Iris pigment epithelial cell (primary cell): ENCODE measurements around the gene TNC.
"Not testable (repeated sequence)": the region's sequence is repeated elsewhere in the genome, so short reads cannot be mapped to it uniquely, and the experiment has no call there.

Source experiments
- DNase-seq: peaks from one replicate; pipeline ENCODE4 v3.0.0-alpha.2; 2011; ENCODE audit warnings: low read depth

Gene TNC

DNA sequence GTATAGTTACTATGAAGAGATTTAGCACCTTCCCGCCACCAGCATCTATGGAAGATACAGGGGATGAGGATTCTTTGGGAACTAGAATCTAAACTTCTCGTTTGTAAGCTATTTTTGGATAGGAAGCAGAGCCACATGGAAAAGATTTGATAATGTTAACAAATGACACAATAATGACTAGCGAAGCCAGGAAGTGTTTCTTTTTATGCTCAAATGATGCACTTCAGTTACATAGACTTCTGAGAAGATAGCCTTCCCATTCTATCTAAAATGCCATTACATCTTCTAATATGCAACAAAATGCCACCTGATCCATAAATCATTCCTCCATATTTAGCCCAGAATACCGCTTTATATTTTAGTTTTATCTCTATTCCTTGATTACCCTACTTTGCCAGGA lies 17.0 kb upstream of the TNC start:
- DNase-seq = no peak

DNA sequence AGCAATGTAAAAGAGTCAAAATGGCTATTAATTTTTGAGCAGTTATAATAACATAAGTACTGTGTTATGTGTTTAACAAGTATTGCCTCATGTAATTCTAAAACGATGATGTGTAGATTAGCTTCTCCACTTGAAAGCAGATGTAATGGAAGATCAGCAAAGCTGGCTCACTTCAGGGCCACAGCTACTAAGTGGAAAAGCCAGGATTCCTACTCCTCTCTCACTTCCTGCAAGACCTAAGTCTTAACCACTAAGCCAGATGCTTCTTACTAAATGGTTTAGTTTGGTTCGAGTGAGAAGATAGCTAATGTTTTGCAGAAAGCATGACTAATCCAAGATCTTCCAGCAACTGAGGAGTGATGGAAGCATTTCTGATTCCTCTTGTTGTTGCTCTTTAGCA lies 15.7 kb upstream of the TNC start:
- peak; percentile 90 for DNase-seq

DNA sequence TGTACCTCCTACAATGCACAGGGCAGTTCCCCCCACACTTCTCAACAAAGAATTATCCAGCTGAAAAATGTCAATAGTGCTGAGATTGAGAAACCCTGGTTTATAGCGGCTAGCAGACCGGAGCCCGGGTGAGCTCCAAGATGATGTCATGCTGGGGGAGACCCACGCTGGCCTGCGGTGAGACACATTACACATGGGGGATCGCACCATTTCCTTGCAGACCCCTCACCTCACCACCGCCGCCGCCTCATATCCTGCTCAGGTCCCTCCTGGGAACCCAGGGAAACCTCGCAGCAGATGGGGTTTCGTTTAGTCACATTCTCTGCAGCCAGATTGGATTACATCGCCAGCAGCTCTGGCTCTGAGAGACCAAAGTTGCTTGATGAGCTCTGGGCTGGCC lies 14.7 kb upstream of the TNC start:
- DNase-seq = peak; percentile 40

DNA sequence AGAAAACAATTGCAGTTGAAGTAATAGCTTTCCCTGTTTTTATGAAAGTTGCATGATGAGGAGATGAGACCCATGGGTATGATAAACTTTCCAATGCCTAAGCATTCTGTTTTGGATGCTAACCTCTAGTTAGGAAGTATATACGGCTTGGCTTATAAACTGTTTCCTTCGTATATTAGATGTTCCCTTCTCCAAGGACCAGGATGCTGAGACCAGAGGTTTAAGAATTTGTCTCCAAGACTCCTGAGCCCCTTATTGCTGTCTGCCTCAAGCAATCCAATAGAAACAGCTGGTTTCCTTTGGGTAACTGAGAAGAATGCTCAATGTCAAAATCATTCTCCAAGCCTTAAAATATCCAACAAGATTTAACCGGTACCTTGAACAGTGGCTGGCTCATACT lies 12.2 kb upstream of the TNC start:
- DNase-seq = no peak

DNA sequence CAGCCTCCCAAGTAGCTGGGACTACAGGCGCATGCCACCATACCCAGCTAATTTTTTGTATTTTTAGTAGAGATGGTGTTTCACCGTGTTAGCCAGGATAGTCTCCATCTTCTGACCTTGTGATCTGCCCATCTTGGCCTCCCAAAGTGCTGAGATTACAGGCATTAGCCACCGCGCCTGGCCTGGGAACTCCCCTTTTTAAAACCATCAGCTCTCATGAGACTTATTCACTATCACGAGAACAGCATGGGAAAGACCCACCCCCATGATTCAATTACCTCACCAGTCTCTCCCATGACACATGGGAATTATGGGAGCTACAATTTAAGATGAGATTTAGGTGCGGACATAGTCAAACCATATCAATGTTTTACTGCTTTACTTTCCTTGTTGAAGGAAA lies 10.8 kb upstream of the TNC start:
- DNase-seq = not testable (repeated sequence)

DNA sequence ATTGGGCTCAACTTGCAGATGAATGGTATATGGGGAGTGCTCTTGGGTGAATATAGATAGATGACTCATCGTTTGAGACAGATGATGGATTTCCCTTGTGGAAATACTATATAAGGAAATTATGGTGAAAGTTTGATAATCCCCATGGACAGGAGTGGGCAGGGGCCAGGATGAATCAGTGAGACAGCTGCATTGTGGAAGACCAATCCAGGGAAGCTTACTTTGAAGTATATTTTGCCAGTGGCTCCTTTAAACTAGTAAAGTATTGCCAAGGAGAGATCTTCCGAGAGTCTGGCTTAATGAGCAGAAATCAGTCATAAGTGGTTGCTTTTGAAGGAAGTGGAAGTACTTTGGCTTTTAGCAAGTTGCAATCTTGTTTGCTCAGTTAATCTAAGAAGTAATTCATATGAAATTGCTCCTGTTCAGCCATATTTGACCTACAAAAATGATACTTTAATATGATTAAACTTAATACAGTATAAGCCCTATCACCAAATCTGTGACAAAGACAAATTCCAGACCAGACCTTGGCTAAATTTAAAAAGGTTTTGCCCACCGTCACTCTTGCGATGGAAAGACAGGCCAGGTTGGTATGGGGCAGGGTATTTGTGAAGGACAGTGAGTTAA lies 9.3 kb upstream of the TNC start:
- peak; percentile 62 for DNase-seq

DNA sequence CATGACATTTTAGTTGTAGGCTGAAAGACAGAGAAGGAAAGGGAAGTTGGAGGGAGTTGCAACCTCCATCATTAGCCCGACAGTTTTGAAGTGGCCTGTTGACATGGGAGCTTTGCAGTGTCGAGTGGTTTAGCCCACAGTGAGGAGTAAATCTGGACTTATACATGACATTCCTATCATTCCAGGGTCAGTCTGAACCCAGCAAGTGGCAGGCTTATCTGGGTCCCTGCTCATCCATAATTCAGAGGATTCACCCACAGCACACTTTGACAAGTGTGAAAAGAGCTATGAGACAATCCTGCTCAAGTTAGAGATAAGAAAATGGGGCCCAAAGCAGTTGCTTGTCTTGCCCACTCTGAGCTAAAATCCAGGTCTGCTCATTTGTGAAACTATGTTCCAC lies 8.4 kb upstream of the TNC start:
- no peak for DNase-seq

DNA sequence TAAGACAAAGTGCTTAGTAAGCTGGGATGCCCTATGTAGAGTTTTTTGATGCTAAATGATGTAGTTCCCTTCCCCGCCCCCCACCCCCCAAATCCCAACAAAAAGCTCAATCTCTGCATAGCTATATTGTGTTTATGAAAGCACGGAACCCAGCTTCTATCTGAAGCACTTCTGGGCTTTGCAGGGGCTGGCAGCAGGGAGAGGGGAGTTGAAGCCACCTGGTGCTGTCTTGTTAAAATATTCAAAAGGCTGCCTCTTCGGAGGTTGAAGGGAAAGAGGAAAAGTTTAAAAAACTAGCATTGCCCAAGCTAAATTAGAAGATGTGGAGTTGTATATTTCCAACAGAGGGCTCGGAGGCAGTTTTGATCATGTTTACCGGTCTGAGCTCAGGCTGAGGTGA lies 5.0 kb upstream of the TNC start:
- DNase-seq = no peak

DNA sequence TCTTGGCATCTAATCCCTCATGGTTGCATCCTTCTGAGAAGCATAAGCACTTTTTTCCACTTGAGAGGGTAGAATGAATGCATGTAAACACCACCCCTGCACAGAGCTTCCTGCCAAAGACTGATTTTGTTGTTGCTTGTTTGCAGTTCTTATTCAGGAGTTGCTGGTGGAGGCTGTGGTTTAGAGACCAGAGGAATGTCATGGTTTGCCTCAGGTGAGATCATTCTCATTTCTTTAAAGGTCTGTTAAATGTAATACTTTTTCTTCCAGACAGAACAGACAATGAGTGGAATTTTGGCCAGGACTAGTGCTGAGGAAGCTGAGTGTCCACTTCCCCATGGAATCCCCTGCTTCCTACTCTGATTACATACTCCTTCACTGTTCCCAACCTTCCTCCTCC lies 3.2 kb upstream of the TNC start:
- peak; percentile 65 for DNase-seq

DNA sequence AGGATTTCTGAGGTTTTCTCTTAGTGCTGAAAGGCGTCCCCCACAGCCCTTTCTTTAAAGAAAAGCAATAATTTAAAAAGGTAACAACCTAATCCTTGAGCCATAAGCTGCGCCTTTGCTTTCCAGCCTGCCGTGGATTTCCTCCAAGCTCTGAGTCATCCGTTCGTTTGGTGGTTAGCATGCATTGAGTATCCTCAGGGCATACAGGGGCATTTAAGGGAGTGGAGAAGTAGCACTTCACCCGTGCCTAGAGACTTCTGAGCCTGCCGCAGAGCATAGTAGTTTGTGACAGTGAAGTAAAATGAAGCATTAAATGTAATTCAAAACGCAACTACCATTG lies 892 bp upstream of the TNC start:
- peak; percentile 89 for DNase-seq

DNA sequence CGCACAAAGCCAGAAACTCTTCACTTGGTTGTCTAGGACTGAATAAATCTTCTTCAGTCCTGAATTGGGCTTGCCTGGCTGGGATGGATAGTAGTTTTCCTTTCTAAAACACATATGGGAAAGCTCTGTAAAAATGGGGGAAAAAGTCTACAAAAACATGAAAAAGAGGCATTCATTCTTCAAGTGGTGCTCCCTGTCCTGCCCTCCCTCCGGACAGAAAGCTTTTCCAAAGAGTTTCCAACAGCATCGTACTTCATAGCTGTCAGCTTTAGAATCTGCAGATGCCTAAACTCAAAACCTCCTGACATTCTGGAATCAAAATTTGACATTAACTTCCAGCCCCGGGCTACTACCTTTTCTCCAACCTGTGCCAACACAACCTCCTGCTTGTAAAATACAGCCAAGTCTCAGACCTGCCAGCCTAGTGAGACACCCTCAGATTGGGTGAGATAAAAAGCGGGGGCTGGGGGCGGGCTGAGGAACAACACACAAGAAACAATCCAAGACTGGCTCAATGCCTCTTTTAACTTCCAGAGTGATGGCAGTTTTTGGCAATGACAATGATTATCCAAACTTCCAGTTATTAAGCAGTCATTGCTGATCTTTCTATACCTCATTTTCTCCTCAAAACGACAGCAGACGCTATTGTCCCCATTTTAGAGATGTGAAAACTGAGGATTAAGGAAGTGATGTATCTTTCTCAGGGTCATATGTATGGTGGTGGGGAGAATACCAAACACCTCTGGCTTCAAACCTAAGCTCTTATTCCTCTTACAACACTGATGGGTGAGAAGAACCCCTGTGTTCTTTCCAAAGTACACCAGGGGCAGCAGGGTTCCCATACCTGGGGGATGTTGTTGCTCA lies 1.3 kb downstream of the TNC start:
- DNase-seq = no peak

DNA sequence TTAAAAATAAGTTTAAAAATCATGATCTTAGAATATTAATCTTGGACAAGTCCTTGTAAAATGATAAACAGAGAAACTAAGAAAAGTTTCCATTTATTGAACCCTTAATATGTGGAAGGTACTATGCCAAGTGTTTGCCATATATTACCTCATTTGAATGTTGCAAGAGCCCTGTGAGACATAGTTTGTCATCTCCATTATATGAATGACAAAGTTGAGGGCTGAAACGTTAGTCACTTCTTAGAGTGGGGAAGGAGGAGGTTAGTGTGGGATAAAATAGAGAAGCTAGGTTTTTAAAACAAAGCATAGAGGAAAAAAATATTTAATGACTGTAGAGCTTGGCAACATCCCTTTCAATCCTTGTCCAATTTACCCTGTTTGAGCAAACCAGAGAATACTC lies 2.0 kb downstream of the TNC start:
- DNase-seq = peak; percentile 37

DNA sequence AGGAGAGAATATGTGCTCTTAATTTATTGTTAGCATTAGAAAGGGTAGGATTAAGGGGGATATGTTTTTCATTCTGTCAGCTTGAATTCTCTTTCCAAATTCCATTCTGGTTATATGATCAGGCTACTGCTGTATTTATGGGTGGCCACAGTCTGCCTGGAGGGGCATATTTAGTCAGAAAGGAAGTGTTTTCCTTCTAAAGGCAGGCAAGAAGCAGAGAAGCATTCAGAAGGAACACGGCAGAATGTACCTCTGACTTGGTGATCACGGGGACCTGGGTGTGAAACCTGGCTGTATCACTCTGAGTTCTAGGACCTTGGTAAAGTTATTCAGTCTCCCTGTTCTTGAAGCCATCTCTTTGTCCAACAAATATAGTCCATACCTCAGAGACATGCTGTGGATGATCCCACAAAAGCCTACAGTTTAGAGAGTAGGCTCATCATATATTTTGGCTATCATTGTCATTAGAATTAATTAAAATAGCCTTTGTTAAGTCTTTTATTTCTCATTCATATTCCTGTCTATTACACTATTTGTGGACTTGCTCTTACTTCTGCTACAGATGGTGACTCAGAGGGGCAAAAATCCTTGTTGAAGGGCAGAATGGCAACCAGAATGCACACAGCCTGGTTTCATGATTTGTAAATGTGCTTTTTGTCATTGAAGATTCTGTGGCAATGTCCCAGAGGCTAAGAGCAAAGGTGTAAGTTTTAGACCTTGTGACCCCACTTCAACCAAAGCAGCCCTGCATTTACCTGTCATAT lies 2.7 kb downstream of the TNC start:
- DNase-seq = peak; percentile 29

DNA sequence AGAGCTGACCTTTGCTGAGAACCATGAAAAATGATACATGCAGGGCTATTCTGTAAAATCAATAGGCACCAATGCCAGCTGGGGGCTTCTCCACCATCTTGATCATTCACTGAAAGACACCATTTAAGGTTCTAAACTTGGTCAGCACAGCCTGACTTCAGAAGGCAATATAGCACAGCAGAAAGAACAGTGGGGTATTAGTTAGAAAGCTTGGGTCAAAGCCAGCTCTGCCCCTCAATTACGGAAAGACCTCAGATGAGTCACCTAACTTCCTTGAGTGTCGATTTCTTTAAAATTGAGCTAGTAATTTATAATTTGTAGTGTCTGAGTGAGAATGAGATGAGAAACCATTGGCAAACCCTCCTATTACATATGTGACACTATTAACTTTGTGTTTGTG lies 3.4 kb downstream of the TNC start:
- no peak for DNase-seq

DNA sequence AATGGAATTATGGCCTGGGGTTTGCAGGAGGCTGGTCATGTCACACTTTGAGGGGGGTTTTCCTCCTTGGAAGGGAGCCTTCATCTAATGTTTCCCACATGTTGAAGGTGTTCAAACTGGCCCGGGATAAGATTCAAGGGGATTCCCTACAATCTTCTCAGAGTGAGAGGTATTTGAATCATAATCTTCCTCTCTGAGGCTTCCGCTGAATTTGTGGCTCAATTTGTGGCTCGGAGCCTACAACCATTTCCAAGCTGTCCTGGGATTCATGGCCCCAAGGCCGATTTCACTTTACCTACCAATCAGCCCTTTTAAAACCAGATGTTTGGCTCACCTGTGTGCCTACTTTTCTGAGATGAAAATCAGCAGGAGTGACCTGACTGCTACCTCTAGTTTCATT lies 3.9 kb downstream of the TNC start:
- DNase-seq = no peak

DNA sequence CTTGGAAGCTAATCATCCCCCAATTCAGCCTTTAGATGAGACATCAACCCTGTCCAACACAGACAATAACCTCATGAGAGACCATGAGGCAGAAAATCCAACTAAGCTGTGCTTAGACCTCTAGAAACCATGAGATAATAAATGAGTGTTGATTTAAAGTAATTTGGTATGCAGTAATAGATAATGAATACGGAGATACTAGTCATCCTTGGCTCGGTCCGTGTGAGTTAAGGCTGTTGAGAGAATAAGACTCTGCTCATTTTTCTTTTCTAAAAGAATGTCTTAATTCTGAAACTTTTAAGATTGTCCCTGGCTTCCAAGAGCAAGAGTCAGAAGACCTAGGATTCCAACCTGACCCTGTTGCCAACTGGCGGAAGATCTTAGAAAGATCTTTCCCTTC lies 6.1 kb downstream of the TNC start:
- DNase-seq = no peak

DNA sequence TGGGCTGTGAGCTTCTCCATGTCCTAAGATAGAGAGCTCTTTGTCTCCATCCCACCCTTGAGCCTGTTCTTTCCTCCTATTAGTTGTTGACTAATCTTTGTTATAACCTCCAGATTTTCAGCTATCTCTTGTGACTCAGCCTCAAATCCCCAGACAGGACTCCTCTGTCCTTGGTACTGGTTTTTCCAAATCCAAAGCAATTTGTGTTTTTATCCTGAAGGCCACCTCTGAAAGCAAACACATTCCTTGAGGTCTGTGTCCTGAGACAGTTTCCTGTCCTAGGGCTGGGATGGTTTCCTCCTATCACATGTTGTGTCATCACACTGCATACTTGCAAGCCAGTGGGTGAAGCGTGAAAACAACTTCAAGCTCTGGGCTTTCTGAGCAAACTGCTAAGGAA lies 8.5 kb downstream of the TNC start:
- DNase-seq = peak; percentile 58

DNA sequence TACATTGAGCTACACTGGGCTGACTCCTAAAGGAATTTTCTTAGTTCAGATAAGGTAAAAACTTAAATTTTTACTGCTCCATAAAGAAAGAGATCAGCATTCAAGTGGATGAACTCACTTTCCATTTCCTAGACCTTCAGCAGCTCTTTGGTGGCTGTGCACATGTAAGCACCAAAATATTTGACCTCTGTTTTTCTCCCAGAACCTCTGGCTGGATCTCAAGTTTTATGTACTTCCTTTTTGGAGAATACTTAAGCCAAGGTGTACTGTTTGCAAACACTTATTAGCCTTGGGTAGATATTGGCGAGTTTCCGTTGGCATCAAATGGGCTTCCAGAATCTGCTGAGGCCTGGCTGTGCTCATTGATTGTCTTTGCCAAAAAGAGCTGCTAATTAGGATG lies 10.3 kb downstream of the TNC start:
- no peak for DNase-seq

DNA sequence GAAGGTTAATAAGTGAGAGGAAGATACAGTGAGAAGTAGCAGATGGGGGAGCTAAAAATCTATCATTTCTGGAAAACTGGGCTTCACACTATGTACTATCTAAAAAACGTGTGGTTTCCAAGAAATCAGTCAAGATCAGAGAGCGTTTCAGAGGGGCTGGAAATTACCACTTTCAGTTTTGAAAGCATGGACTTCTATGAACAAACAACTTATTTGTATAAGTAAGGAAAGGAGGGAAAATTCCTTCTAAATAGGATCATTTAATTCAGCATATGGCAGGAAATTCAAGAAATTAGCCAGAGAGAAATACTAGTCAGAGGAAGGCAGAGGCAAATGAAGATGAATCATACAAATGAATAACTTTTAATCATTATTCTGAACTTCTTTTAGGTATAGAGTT lies 11.3 kb downstream of the TNC start:
- DNase-seq = peak; percentile 8

DNA sequence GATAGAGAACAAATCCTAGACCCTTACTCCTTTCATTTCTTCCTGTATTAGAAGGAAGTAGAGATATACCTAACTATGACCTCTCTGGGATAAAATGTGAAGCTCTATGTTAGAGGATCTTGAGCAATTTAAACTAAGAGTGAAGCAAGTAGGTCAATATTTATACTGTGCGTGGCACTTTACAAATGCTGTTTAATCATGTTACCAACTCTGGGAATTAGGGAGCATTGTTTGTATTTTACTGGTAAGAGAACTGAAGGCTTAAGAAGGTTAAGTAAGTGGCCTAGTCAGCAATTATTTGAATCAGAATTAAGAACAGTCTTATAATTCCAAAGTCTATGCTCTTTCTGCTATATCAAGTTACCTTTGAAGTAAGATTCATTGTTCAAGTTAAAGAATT lies 12.0 kb downstream of the TNC start:
- peak; percentile 11 for DNase-seq

DNA sequence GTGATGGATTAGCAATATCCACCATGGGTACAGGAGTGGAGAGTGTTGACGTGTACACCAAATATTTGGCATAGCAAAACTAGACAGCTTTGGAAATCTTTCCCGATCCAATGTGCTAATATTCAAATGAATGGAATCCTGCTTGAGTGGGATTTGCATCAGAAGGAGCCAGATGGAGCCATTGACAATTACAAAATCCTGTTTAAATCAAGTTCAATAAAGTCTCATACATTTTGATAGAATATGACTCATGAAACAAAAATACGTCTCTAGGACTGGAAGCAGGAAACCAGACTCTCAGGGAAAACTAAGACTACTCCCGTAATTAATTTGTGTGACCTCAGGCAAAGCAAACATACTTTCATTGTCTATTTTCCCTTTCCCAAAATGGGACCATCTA lies 13.0 kb downstream of the TNC start:
- DNase-seq = peak; percentile 27

DNA sequence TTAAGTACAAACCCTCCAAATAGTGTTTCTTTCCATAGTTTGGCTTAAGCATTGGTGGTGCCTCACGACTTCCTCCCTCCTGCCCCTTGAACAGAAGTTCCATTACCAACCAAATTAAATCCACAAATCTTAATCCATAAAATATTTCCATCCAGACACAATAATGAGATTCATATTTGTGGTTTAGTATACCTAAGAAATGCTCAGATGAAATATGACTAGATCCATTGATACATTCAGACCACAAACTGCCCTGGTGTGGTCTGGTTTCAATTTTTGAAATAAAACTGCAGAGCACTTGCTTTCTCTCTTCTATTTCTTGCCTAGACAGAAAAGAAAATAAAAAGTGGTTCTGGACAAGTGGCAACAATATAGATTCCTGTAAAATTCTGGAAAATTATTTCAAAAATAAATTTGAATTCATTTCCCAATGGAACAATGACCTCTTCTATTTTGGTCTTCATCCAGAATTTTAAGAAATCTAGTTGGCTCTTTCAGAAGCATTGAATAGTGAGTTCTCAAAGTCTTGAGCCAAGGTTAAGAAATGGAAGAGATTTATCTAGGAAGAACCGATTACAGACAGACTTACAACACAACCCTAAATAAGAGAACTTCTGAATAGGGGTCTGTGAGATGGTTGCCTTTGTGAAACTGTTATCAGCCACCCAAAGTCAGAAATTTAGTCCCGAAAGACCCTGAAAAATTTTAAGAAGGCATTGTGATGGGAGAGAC lies 14.0 kb downstream of the TNC start:
- no peak for DNase-seq

DNA sequence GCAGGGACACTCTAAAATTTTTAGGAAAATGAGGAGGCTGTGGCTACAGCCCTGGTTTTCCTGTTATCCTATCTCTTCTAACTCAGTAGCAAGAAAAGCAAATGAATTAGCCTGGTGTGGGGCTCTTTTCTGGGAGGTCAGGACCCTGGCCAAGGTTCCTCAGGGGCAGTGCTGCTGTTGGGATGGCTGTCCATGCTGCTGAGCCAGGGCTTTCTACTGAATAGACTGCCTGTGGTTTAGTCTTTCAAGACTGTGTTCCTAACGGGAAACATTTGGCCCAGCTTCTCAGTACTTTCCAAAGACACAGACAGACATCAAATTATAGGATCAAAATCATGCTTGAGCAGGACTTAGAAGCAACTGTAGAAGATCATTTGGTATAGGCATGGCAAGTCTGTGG lies 18.1 kb downstream of the TNC start:
- no peak for DNase-seq
